GM12865 (cell line): ENCODE results near the gene ZBTB45.

Experiments
- DNase-seq: peaks from one replicate; pipeline ENCODE4 v3.0.0; 2010; ENCODE audit warnings: low read depth
- H3K4me3 ChIP-seq: 2 replicates; pipeline ENCODE4 v1.5.1; 2011; ENCODE audit warnings: mild to moderate bottlenecking, low read depth, low read length, control low read depth
- CTCF ChIP-seq: IDR thresholded peaks from 2 replicates; pipeline ENCODE4 v1.5.1; 2011; ENCODE audit warnings: low read length, control low read depth, low read depth, inconsistent platforms; ENCODE audit not compliant: insufficient read depth; ENCODE audit errors: missing control alignments

The ZBTB45 gene

DNA sequence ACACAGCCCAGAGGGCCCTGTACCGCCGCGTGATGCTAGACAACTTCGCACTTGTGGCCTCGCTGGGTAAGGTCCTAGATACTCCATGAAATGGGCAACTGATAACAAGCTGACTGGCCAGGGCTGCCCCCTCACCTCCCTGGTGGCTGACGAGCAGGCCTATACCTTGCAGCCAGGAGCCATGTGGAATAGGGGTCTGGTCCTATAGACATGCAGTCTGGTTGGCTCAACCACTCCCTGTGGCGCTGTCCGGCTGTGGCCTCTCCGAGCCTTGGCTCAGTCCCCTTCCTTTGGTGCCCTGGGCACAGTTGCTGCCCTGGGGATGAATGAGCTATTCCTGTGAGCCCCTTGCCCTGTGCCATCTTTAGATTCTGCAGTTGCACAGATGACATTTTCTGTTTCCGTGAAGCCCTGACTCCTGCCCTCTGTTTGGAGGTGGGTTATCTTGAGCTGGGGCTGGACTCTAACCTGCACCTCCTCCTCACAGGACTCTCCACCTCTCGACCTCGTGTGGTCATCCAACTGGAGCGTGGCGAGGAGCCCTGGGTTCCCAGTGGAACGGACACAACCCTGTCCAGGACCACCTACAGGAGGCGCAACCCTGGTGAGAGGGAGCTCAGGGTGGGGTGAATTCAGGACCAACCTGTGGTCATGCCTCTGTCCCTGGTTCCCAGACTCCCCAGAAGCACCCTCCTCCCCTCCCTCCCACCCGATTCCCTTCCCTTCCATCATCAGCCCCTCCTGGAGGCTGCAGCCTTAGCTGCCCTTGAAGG is 50.2 kb downstream of the ZBTB45 start:
- H3K4me3 ChIP-seq, result no peak overlapping the region
- TF ChIP-seq CTCF, result no peak
- DNase-seq, result no peak

- no peak for TF ChIP-seq CTCF
- H3K4me3 ChIP-seq, result peak overlapping the region; percentile 34; the same call in 1 of the 2 replicates
- no peak for DNase-seq
Measured at GRCh38 chr19:58468216-58468839, 51.3 kb downstream of the ZBTB45 start.

DNA sequence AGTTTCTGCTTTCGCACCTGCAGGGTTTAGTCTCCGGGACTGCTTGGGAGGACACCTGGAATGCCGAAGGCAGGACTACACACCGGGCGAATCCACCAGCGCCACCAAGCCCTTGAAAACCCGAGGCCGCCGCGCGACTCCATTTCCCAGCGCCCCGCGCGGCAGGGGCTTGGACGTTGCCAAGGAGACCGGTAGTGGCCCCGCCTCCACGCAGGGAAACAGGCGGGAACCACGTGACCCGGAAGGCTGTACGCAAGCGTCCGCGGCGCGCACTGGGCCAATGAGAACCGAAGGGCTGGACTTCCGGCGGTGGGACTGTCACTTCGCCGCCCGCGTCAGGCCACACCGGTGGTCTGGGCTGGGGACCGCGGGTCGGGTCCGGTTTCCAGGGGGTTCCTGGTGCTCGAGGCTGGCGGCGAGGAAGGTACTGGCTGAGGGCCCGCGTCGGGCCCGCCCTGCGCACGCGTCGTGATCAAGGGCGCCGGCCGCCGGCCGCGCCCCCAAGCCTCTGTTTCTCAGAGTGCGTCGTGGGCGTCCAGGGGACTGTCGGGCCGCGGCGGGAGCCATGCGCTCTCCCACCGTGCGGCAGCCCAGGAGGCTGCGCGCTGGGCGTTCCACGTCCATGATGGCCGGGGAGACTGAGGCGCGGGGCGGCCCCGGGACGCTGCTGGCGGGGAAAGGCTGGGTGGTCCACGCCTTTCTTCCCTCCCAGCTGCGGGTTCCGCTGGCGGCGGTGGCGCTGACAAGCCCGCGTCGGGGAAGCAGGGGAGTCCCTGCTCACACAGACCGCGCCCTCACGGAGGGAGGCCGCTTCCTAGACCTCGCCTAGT is 52.6 kb downstream of the ZBTB45 start, which contains the start of gene ZNF324:
ZNF324 (plus strand) TSS at position 321 of the 830 bp plus-strand sequence. CDS start 2,106 bp downstream, outside the sequence.
- peak within 1 kb of the TSS; percentile 76 for H3K4me3 ChIP-seq
- no peak for TF ChIP-seq CTCF
- DNase-seq, result peak; percentile 98

GRCh38 chr19:58466089-58466759 is 53.4 kb downstream of the ZBTB45 start:
- H3K4me3 ChIP-seq, result peak overlapping the region; percentile 28
- no peak for TF ChIP-seq CTCF
- DNase-seq, result no peak
